ENCODE results near the gene GSAP.

- TF ChIP-seq TAF1 (IDR thresholded peaks at IDR 0.05; ENCODE audit: borderline replicate concordance, low read depth, low read length) (no peak), POLR2A (IDR thresholded peaks at IDR 0.05; ENCODE audit: low read depth, low read length) (no peak), POLR2AphosphoS5 (IDR thresholded peaks at IDR 0.05; ENCODE audit: low read depth, low read length) (no peak)
These were observed 45.1 kb upstream of the GSAP start for GRCh38 chr7:77461246-77461645.
